H1 (cell line): ENCODE data around the gene CCR3. TPM values are rescaled to one million over a fixed set of nuclear protein-coding genes. Genes with fewer than 3 reads are reported as not detected.

Experiments used
- BRCA1 ChIP-seq: IDR thresholded peaks from 2 replicates; pipeline ENCODE4 v1.6.1; 2012; ENCODE audit warnings: low read depth, low read length, improper control_type of control experiment
- KDM5A ChIP-seq: fragments of 200-600 bp; IDR thresholded peaks from 2 replicates; pipeline ENCODE4 v1.7.1; 2012; ENCODE audit warnings: mild to moderate bottlenecking, low read length, inconsistent platforms, mixed read lengths
- NANOG ChIP-seq: IDR thresholded peaks from 2 replicates; pipeline ENCODE4 v1.6.1; 2011; ENCODE audit warnings: low read length, low read depth, mild to moderate bottlenecking, inconsistent platforms; ENCODE audit not compliant: insufficient read depth, poor library complexity, severe bottlenecking
- RBBP5 ChIP-seq: IDR thresholded peaks from 2 replicates; pipeline ENCODE4 v1.7.1; 2012; ENCODE audit warnings: low read depth, mild to moderate bottlenecking, inconsistent platforms, low read length, moderate library complexity, borderline replicate concordance
- RFX5 ChIP-seq: IDR thresholded peaks from 2 replicates; pipeline ENCODE4 v1.6.1; 2011; ENCODE audit warnings: low read depth, low read length, improper control_type of control experiment, borderline replicate concordance
- SAP30 ChIP-seq: fragments of 300-600 bp; sonication (generic); IDR thresholded peaks from 2 replicates; pipeline ENCODE4 v1.7.1; 2012; ENCODE audit warnings: low read length, moderate library complexity, mild to moderate bottlenecking, inconsistent platforms; ENCODE audit not compliant: insufficient read depth, insufficient replicate concordance
- polyA plus RNA-seq, 7 experiments: library from polyadenylated mRNA; depleted of rRNA in 3 of 7; stranded (reverse) in 5 of 7; unstranded in 2 of 7; fragments of >200 nt in 5 of 7; fragments of 200-250 nt in 2 of 7; gene quantifications; 1 replicate in 5 of 7; 2 replicates in 1 of 7; 4 replicates in 1 of 7; pipeline versions ENCODE4 v1.2.1 to v1.2.3, GENCODE V29; 2011 to 2013; ENCODE audit warnings: missing spikeins in 2 of 7, mixed read lengths in 2 of 7
- total RNA-seq: library from RNA; stranded (reverse); fragmentation: NEBNext Ultra II Directional; extraction: Animal tissue kit (Norgen Biotek cat#: 25700); gene quantifications from 2 replicates; pipeline ENCODE4 v1.2.1, GENCODE V29; 2021

The CCR3 gene
- total and polyA plus RNA-seq, 2 of the 8 experiments (the other 6 are each of a cell fraction or from before 2014, with no cell fraction given): not detected

DNA sequence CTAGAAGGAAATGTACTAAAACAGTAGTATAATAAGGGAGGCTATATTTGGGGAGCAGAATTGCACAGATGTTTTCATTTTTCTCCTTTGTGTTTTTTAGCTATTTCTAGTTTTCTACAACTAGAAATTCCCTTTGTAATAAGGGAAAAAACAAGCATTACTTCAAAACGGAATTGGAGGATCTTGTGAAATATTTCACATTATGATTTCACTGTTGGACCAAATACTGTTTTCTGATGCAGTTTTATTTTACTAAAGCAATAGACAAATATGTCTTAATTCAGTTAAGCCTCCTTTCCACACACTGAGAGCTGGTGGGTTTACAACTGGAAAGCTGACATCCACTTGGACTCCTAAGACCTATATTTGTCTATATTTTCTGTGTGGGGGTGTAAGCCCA lies 41.5 kb upstream of the CCR3 start (continued):
- TF ChIP-seq BRCA1: no peak
- TF ChIP-seq NANOG: no peak
- TF ChIP-seq RBBP5: no peak
- no peak for TF ChIP-seq SAP30
- no peak for TF ChIP-seq KDM5A
- no peak for TF ChIP-seq RFX5
